Esophagus squamous epithelium (tissue), 4 donors: ENCODE measurements around the gene FZD10.

Source experiments
- CTCF ChIP-seq, 6 experiments: fragments of 450-650 bp in 4 of 6; fragments of 200-600 bp in 2 of 6; sonication (generic) in 2 of 6; IDR thresholded peaks; one replicate each; pipeline ENCODE4 v1.5.1; 2016 to 2019; ENCODE audit warnings: antibody characterized with exemption in 6 of 6, mild to moderate bottlenecking in 4 of 6, moderate library complexity in 4 of 6
- POLR2A ChIP-seq, 4 donors: fragments of 450-650 bp; IDR thresholded peaks; one replicate each; pipeline ENCODE4 v1.6.1; 2017; ENCODE audit warnings: antibody characterized with exemption in 4 of 4, mild to moderate bottlenecking in 4 of 4, moderate library complexity in 3 of 4

GRCh38 chr12:130178282-130178681, 16.0 kb downstream of the FZD10 start:
- TF ChIP-seq POLR2A (IDR thresholded peaks at IDR 0.05) (no peak), CTCF (IDR thresholded peaks at IDR 0.05) (no peak)
